B cell (primary cell): ENCODE measurements around the gene NUP210. TPM values are rescaled to one million over a fixed set of nuclear protein-coding genes. Genes with fewer than 3 reads are reported as not detected.

Experiments used
- ATAC-seq: fragments of 200-7000 bp; cut with Tn5 transposase; one replicate; pipeline ENCODE4 v1.10.0; 2021; ENCODE audit warnings: low read depth, mild to moderate bottlenecking, moderate number of reproducible peaks, moderate library complexity
- CTCF ChIA-PET: fragments of 350-600 bp; sonication (Branson Sonifier 250); formaldehyde crosslinking; loops from one replicate; lab custom pipeline; 2021; ENCODE audit warnings: antibody characterized with exemption, inconsistent platforms; lab: Charles Lee
- POLR2A ChIA-PET: fragments of 350-600 bp; sonication (Branson Sonifier 250); formaldehyde crosslinking; loops from one replicate; lab custom pipeline; 2021; ENCODE audit warnings: antibody characterized with exemption; lab: Charles Lee
- DNase-seq: peaks from one replicate; pipeline ENCODE4 v3.0.0; 2013
- H2AFZ ChIP-seq: 2 replicates; pipeline ENCODE4 v1.6.1; 2012; ENCODE audit warnings: mild to moderate bottlenecking, low read depth, low read length; ENCODE audit not compliant: insufficient read depth, poor library complexity, severe bottlenecking
- H3K27ac ChIP-seq, 2 donors: 1 replicate in 1 of 2; 2 replicates in 1 of 2; pipeline ENCODE4 v1.5.1; 2012 to 2013; ENCODE audit warnings: low read length in 2 of 2, mild to moderate bottlenecking in 2 of 2, moderate library complexity in 1 of 2
- H3K27me3 ChIP-seq, 4 experiments: fragments of 200-600 bp in 1 of 4; sonication (generic) in 1 of 4; replicated peaks in 1 of 4; 1 replicate in 2 of 4; 2 replicates in 2 of 4; pipeline versions ENCODE4 v1.6.1 to v1.7.0; 2013 to 2016; ENCODE audit warnings: low read length in 3 of 4, mild to moderate bottlenecking in 2 of 4, mixed read lengths in 1 of 4, moderate library complexity in 1 of 4; ENCODE audit not compliant: insufficient read depth in 4 of 4, control insufficient read depth in 3 of 4; ENCODE audit errors: control extremely low read depth in 1 of 4
- H3K36me3 ChIP-seq, 2 experiments: replicated peaks in 1 of 2; 1 replicate in 1 of 2; 2 replicates in 1 of 2; pipeline versions ENCODE4 v1.6.1 to v1.7.1; 2013; ENCODE audit warnings: low read length in 1 of 2; ENCODE audit not compliant: insufficient read depth in 2 of 2, control insufficient read depth in 1 of 2; ENCODE audit errors: control extremely low read depth in 1 of 2, extremely low read depth in 1 of 2
- H3K4me1 ChIP-seq, 2 donors: fragments of 200-600 bp in 1 of 2; sonication (generic) in 1 of 2; 1 replicate in 1 of 2; 2 replicates in 1 of 2; pipeline versions ENCODE4 v1.5.1 to v1.6.1; 2013 to 2017; ENCODE audit warnings: low read length in 2 of 2; ENCODE audit not compliant: control insufficient read depth in 2 of 2, insufficient read depth in 2 of 2
- H3K4me2 ChIP-seq: replicated peaks from 2 replicates; pipeline ENCODE3; 2012; ENCODE audit warnings: mild to moderate bottlenecking, low read depth, low read length; ENCODE audit not compliant: poor library complexity, severe bottlenecking
- H3K4me3 ChIP-seq, 5 experiments: fragments of 200-600 bp in 1 of 5; sonication (generic) in 1 of 5; 1 replicate in 3 of 5; 2 replicates in 2 of 5; pipeline versions ENCODE4 v1.5.1 to v1.7.0; 2011 to 2016; ENCODE audit warnings: low read length in 4 of 5, mild to moderate bottlenecking in 4 of 5, low read depth in 2 of 5, control low read depth in 1 of 5, moderate library complexity in 1 of 5; ENCODE audit not compliant: insufficient read depth in 1 of 5; ENCODE audit errors: control extremely low read depth in 1 of 5, extremely low read depth in 1 of 5
- H3K79me2 ChIP-seq: fragments of 200-600 bp; sonication (generic); one replicate; pipeline ENCODE4 v1.6.0; 2016; ENCODE audit warnings: low read length; ENCODE audit not compliant: control insufficient read depth, insufficient read depth
- H3K9ac ChIP-seq: fragments of 200-600 bp; sonication (generic); 2 replicates; pipeline ENCODE4 v1.6.1; 2017; ENCODE audit warnings: mild to moderate bottlenecking, low read length, moderate library complexity
- H3K9me3 ChIP-seq, 3 donors: one replicate each; pipeline versions ENCODE4 v1.6.1 to v1.7.1; 2013; ENCODE audit warnings: low read length in 2 of 3; ENCODE audit not compliant: control insufficient read depth in 2 of 3, insufficient read depth in 1 of 3; ENCODE audit errors: control extremely low read depth in 1 of 3
- H4K20me1 ChIP-seq: 2 replicates; pipeline ENCODE4 v1.6.0; 2012; ENCODE audit warnings: mild to moderate bottlenecking, low read length; ENCODE audit not compliant: insufficient read depth, control insufficient read depth, poor library complexity, severe bottlenecking
- H3K27ac Mint-ChIP-seq: one replicate; pipeline ENCODE4 v1.8.0; 2021; ENCODE audit warnings: mixed read lengths
- H3K27me3 Mint-ChIP-seq: one replicate; pipeline ENCODE4 v1.8.0; 2021; ENCODE audit warnings: mixed read lengths
- H3K4me1 Mint-ChIP-seq: one replicate; pipeline ENCODE4 v1.8.0; 2021; ENCODE audit warnings: mixed read lengths
- H3K4me3 Mint-ChIP-seq: one replicate; pipeline ENCODE4 v1.8.0; 2021; ENCODE audit warnings: mixed read lengths
- H3K9me3 Mint-ChIP-seq: one replicate; pipeline ENCODE4 v1.8.0; 2022; ENCODE audit warnings: mixed read lengths; ENCODE audit not compliant: insufficient read depth
- EZH2 ChIP-seq: IDR thresholded peaks from 2 replicates; pipeline ENCODE4 v1.6.1; 2012; ENCODE audit warnings: borderline replicate concordance, low read depth, mild to moderate bottlenecking, moderate library complexity, low read length; ENCODE audit not compliant: insufficient read depth, poor library complexity, severe bottlenecking
- WGBS: methylation state at CpG from one replicate; pipeline ENCODE4 v1.1.5; 2013; ENCODE audit warnings: missing lambda C conversion rate; ENCODE audit not compliant: insufficient coverage; 5-methylcytosine and 5-hydroxymethylcytosine counted together
- intact Hi-C: fragments of 100-400 bp; cut with micrococcal nuclease; formaldehyde crosslinking; loops from one replicate; pipeline ENCODE4 v1.10.0; 2022
- polyA minus RNA-seq: library from RNA; depleted of rRNA, polyadenylated mRNA; stranded (reverse); fragments of >200 nt; gene quantifications from 2 replicates; pipeline ENCODE4 v1.2.3, GENCODE V29; 2012
- polyA plus RNA-seq: library from polyadenylated mRNA; depleted of rRNA; stranded (reverse); fragments of >200 nt; gene quantifications from 2 replicates; pipeline ENCODE4 v1.2.3, GENCODE V29; 2012
- total RNA-seq, 2 donors: library from RNA; stranded (reverse); fragments of 120-200 nt in 1 of 2; gene quantifications; 1 replicate in 1 of 2; 2 replicates in 1 of 2; pipeline versions ENCODE4 v1.2.3 to v1.2.4, GENCODE V29; 2013 to 2022
- TF ChIP-seq, protein P1 (sequence below): fragments of 200-600 bp; IDR thresholded peaks from one replicate; pipeline ENCODE4 v1.8.0; 2022; ENCODE audit warnings: antibody characterized with exemption, mild to moderate bottlenecking

Gene NUP210
- total RNA-seq (159 and 166 TPM in 2 replicates), polyA plus RNA-seq (76.9 and 114 TPM in 2 replicates), polyA minus RNA-seq (213 and 250 TPM in 2 replicates)
- total RNA-seq (2013), result 56.7 TPM

DNA sequence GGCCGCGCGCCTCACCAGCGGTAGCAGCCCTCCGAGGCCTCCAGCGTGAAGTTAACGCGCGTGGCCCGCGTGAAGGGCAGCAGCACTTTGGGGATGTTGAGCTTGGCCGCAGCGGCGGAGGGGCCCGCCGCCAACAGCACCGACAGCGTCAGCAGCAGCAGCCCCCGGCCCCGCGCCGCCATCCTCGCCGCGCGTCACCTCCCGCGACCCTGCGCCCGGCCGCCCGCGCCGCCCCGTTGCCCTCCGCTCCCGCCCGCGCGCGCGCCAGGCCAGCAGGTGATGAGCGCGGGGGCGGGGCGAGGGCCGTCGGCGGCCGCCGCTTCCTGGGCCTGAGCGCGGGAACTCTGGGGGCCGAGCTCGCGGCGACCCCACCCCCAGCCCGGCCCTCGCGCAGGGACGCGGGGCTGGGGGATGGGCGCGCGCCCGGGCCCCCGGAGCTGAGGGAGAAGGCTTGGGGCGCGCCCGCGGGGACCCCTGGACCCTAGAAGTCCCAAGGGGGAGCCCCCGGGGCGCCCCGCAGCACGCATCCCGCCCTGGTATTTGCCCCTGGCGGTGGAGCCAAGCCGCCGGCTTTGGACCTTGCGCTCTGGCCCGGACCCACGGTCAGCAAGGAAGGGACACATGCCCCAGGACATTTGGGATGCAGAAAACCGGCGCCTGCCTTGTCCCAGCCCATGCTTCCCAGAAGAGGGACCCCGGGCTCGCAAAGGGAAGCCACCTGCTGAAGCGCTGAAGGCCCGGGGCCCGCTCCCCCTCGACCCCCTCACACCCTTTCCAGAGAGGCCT is at the start of gene NUP210:
Gene NUP210 (minus strand): TSS at position 278 of the 786 bp plus-strand sequence. CDS start 96 bp downstream, at position 182.
- peaks cover 52 to 55% of the 10 kb centered on the region in 2 donors for H3K4me1 ChIP-seq
- peaks cover 0 to 6% of the 10 kb centered on the region in 2 experiments for H3K36me3 ChIP-seq
- no peaks in the 10 kb centered on the region for H3K27me3 Mint-ChIP-seq
- peak within 1 kb of the TSS; percentile 78 for H2AFZ ChIP-seq
- peaks cover 49% of the 10 kb centered on the region for H3K79me2 ChIP-seq
- ATAC-seq (peak; percentile 59), DNase-seq (peak; percentile 85)
- H3K9me3 ChIP-seq, result no peaks in the 10 kb centered on the region
- H3K27ac Mint-ChIP-seq, result peak within 1 kb of the TSS; percentile 94
- H3K4me3 ChIP-seq, result peak within 1 kb of the TSS; percentile 24 to 82 (median 70)
- H3K4me1 Mint-ChIP-seq, result peaks cover 57% of the 10 kb centered on the region
- CTCF ChIA-PET, result interaction anchor here (1.0 to 6.1 kb wide), 2 partner anchors 8 to 33 kb away, joined by 3 to 66 read pairs; no protein-coding TSS in a partner anchor
- peak within 1 kb of the TSS; percentile 93 for H3K4me2 ChIP-seq
- H3K9ac ChIP-seq, result peak within 1 kb of the TSS; percentile 87
- WGBS, result 2% methylated on average over 88 of the region's 90 CpGs
- peak within 1 kb of the TSS; percentile 93 for H3K4me3 Mint-ChIP-seq
- peaks cover 30% of the 10 kb centered on the region for H4K20me1 ChIP-seq
- TF ChIP-seq, protein P1, sequence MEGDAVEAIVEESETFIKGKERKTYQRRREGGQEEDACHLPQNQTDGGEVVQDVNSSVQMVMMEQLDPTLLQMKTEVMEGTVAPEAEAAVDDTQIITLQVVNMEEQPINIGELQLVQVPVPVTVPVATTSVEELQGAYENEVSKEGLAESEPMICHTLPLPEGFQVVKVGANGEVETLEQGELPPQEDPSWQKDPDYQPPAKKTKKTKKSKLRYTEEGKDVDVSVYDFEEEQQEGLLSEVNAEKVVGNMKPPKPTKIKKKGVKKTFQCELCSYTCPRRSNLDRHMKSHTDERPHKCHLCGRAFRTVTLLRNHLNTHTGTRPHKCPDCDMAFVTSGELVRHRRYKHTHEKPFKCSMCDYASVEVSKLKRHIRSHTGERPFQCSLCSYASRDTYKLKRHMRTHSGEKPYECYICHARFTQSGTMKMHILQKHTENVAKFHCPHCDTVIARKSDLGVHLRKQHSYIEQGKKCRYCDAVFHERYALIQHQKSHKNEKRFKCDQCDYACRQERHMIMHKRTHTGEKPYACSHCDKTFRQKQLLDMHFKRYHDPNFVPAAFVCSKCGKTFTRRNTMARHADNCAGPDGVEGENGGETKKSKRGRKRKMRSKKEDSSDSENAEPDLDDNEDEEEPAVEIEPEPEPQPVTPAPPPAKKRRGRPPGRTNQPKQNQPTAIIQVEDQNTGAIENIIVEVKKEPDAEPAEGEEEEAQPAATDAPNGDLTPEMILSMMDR, result no peak
- TF ChIP-seq EZH2, result no peak
- peak within 1 kb of the TSS; percentile 70 to 94 for H3K27ac ChIP-seq
- intact Hi-C loops, result no loop called here
- no peaks in the 10 kb centered on the region for H3K27me3 ChIP-seq
- no peaks in the 10 kb centered on the region for H3K9me3 Mint-ChIP-seq
- POLR2A ChIA-PET, result interaction anchor here (0.6 to 2.5 kb wide), 7 partner anchors 9 to 787 kb away, joined by 3 to 18 read pairs (median 6); partner anchors contain the start of genes HDAC11 and RPL32

DNA sequence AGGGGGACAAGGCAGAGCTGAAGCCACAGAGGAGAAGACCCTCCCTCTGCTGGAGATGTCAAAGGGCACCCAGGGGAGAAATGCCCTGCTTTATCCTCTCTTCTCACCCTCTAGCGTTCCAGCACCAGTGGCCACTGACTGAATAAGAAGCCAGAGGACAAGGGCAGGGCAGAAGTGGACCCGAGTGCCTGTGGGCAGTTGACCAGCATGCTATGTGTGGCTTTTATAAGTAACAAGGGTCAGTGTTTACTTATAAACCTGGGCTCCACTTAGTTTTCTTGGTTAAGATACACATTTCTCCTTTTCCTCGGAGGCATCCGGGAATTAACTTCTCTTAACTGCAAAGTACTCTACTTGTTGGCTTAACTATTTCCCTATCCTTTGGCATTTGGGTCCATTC is 46.7 kb upstream of the NUP210 start:
- no peaks in the 10 kb centered on the region for H3K9me3 Mint-ChIP-seq
- H3K4me2 ChIP-seq, result no peak overlapping the region
- no peak overlapping the region for H3K9ac ChIP-seq
- H4K20me1 ChIP-seq, result no peaks in the 10 kb centered on the region
- ChIA-PET CTCF (interaction anchor here (0.8 kb wide), 1 partner anchor 375 kb away, joined by 4 read pairs; no protein-coding TSS in a partner anchor), POLR2A (no interaction called here)
- peaks cover 0 to 12% (median 2%) of the 10 kb centered on the region in 4 experiments for H3K27me3 ChIP-seq
- no peak for ATAC-seq
- no peak overlapping the region for H2AFZ ChIP-seq
- no peaks in the 10 kb centered on the region for H3K36me3 ChIP-seq
- peaks cover 34% of the 10 kb centered on the region for H3K27me3 Mint-ChIP-seq
- no peak overlapping the region for H3K4me3 ChIP-seq
- H3K27ac ChIP-seq, result no peak overlapping the region
- WGBS, result no CpG with 5 or more reads among the region's 4 CpGs
- no peak overlapping the region for H3K4me3 Mint-ChIP-seq
- DNase-seq, result no peak
- H3K27ac Mint-ChIP-seq, result no peak overlapping the region
- TF ChIP-seq EZH2, result no peak
- TF ChIP-seq, protein P1, result no peak
- H3K9me3 ChIP-seq, result no peaks in the 10 kb centered on the region
- intact Hi-C loops, result no loop called here
- no peaks in the 10 kb centered on the region for H3K4me1 ChIP-seq
- H3K79me2 ChIP-seq, result no peaks in the 10 kb centered on the region
- H3K4me1 Mint-ChIP-seq, result no peaks in the 10 kb centered on the region
